OCI-LY3 (cell line): ENCODE measurements around the gene SMCR8.

ENCODE experiments used
- CTCF ChIP-seq: fragments of 200-600, 300-600 bp; sonication (generic); IDR thresholded peaks from 2 replicates; pipeline ENCODE4 v1.5.1; 2014; ENCODE audit warnings: antibody characterized with exemption, low read length, low read depth
- EZH2phosphoT487 ChIP-seq: fragments of 200-600 bp; shearing (Covaris generic); IDR thresholded peaks from 2 replicates; pipeline ENCODE4 v1.6.1; 2018; ENCODE audit warnings: antibody characterized with exemption, mixed run types, low read depth

GRCh38 chr17:18362698-18363100, 47.6 kb downstream of the SMCR8 start:
- TF ChIP-seq CTCF (no peak), EZH2phosphoT487 (no peak)
